Stomach smooth muscle (tissue), 2 donors: ENCODE data around the gene CSF3R.
"Not testable (repeated sequence)": the region's sequence is repeated elsewhere in the genome, so short reads cannot be mapped to it uniquely, and the experiment has no call there.

Source experiments
- H3K27ac ChIP-seq: one replicate; pipeline ENCODE4 v1.7.0; 2013; ENCODE audit warnings: mild to moderate bottlenecking, low read length, inconsistent platforms
- H3K27me3 ChIP-seq, 2 donors: one replicate each; pipeline ENCODE4 v1.7.0; 2013; ENCODE audit warnings: low read length in 2 of 2; ENCODE audit not compliant: insufficient read depth in 2 of 2, control insufficient read depth in 1 of 2
- H3K36me3 ChIP-seq, 2 donors: one replicate each; pipeline ENCODE4 v1.7.0; 2013; ENCODE audit warnings: low read length in 2 of 2; ENCODE audit not compliant: control insufficient read depth in 2 of 2, insufficient read depth in 2 of 2
- H3K4me1 ChIP-seq: one replicate; pipeline ENCODE4 v1.7.0; 2013; ENCODE audit warnings: low read length; ENCODE audit not compliant: control insufficient read depth, insufficient read depth
- H3K4me3 ChIP-seq, 2 donors: one replicate each; pipeline ENCODE4 v1.7.0; 2013; ENCODE audit warnings: low read length in 2 of 2
- H3K9ac ChIP-seq, 2 donors: one replicate each; pipeline ENCODE4 v1.7.0; 2013; ENCODE audit warnings: low read length in 2 of 2, mild to moderate bottlenecking in 1 of 2
- H3K9me3 ChIP-seq, 2 donors: one replicate each; pipeline ENCODE4 v1.7.0; 2013; ENCODE audit warnings: low read length in 2 of 2; ENCODE audit not compliant: control insufficient read depth in 2 of 2
- donor health status: healthy.
- donor health status: Pancreatic carcinoma.

CSF3R gene

GRCh38 chr1:36512842-36513241 lies 30.1 kb upstream of the CSF3R start:
- Histone ChIP-seq H3K9me3 (no peaks in the 10 kb centered on the region), H3K9ac (no peak overlapping the region), H3K36me3 (no peaks in the 10 kb centered on the region), H3K4me3 (no peak overlapping the region), H3K4me1 (no peaks in the 10 kb centered on the region), H3K27ac (no peak overlapping the region), H3K27me3 (peaks cover 2 to 11% of the 10 kb centered on the region in 2 donors)

GRCh38 chr1:36511804-36512798 lies 29.4 kb upstream of the CSF3R start:
- Histone ChIP-seq H3K9me3 (no peaks in the 10 kb centered on the region), H3K27ac (no peak overlapping the region), H3K4me1 (no peaks in the 10 kb centered on the region), H3K9ac (no peak overlapping the region), H3K27me3 (peaks cover 3 to 11% of the 10 kb centered on the region in 2 donors), H3K4me3 (no peak overlapping the region), H3K36me3 (no peaks in the 10 kb centered on the region)

- H3K4me3 ChIP-seq, H3K9ac ChIP-seq, H3K4me1 ChIP-seq, H3K9me3 ChIP-seq, H3K27ac ChIP-seq, H3K36me3 ChIP-seq: not testable (repeated sequence)
- peaks cover 3 to 11% of the 10 kb centered on the region in 2 donors for H3K27me3 ChIP-seq
Observed at GRCh38 chr1:36511220-36511619, 28.5 kb upstream of the CSF3R start.

DNA sequence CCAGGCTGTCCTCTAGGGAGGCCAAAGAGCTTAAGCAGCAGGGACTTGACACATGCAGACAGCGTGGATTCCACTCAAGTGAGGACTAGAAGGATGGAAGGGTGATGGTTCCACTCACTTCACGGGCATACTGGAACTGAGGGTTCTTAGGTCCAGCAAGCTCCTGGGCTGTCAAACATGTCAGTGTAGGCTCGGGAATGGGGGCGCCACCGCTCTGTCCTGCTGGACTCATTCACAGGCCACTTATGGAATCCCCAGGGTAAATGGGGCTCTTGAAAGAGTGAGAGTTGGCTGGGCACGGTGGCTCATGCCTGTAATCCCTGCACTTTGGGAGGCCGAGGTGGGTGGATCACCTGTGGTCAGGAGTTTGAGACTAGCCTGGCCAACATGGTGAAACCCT lies 27.7 kb upstream of the CSF3R start:
- Histone ChIP-seq H3K4me3 (no peak overlapping the region), H3K4me1 (no peaks in the 10 kb centered on the region), H3K36me3 (no peaks in the 10 kb centered on the region), H3K9ac (no peak overlapping the region), H3K9me3 (no peaks in the 10 kb centered on the region), H3K27me3 (peaks cover 3 to 11% of the 10 kb centered on the region in 2 donors), H3K27ac (no peak overlapping the region)

DNA sequence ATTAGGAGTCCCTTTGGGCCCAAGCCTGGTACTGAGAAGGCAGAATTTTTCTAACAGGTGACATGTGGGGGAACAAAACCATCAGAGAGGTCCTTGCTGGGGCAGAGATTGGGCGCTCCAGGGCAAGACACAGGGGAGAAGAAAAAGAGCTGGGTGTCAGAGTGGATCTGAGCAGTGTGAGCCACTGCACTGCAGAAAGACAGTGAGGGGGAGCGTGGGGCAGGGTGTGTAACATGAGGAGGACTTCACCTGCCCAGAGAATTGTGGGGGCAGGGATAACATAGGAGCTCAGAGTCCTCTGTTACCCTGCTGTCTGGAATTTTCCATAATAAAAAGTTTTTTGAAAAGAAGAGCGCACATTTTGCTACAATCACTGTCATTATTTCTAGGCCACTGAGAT lies 25.5 kb upstream of the CSF3R start:
- Histone ChIP-seq H3K9ac (no peak overlapping the region), H3K36me3 (no peaks in the 10 kb centered on the region), H3K27ac (no peak overlapping the region), H3K9me3 (no peaks in the 10 kb centered on the region), H3K4me3 (no peak overlapping the region), H3K27me3 (peaks cover 6 to 11% of the 10 kb centered on the region in 2 donors), H3K4me1 (no peaks in the 10 kb centered on the region)

GRCh38 chr1:36506276-36506920 lies 23.7 kb upstream of the CSF3R start:
- Histone ChIP-seq H3K27ac (no peak overlapping the region), H3K9me3 (no peaks in the 10 kb centered on the region), H3K4me1 (no peaks in the 10 kb centered on the region), H3K4me3 (no peak overlapping the region), H3K36me3 (no peaks in the 10 kb centered on the region), H3K27me3 (peaks cover 6 to 9% of the 10 kb centered on the region in 2 donors), H3K9ac (no peak overlapping the region)

GRCh38 chr1:36503733-36504132 lies 21.0 kb upstream of the CSF3R start:
- no peaks in the 10 kb centered on the region for H3K4me1 ChIP-seq
- no peaks in the 10 kb centered on the region for H3K36me3 ChIP-seq
- no peak overlapping the region for H3K9ac ChIP-seq
- H3K27ac ChIP-seq = no peak overlapping the region
- H3K27me3 ChIP-seq = peaks cover 4 to 6% of the 10 kb centered on the region in 2 donors
- no peak overlapping the region for H3K4me3 ChIP-seq
- H3K9me3 ChIP-seq = no peaks in the 10 kb centered on the region

- no peak overlapping the region for H3K9ac ChIP-seq
- no peaks in the 10 kb centered on the region for H3K4me1 ChIP-seq
- no peaks in the 10 kb centered on the region for H3K9me3 ChIP-seq
- no peak overlapping the region for H3K4me3 ChIP-seq
- H3K27me3 ChIP-seq = peaks cover 2 to 6% of the 10 kb centered on the region in 2 donors
- no peak overlapping the region for H3K27ac ChIP-seq
- H3K36me3 ChIP-seq = no peaks in the 10 kb centered on the region
Observed at GRCh38 chr1:36503159-36503558, 20.4 kb upstream of the CSF3R start.

- Histone ChIP-seq H3K9me3 (no peaks in the 10 kb centered on the region), H3K36me3 (no peaks in the 10 kb centered on the region), H3K9ac (no peak overlapping the region), H3K4me1 (no peaks in the 10 kb centered on the region), H3K4me3 (no peak overlapping the region), H3K27me3 (peaks cover under 1 to 3% of the 10 kb centered on the region in 2 donors), H3K27ac (no peak overlapping the region)
Observed at GRCh38 chr1:36502616-36503015, 19.9 kb upstream of the CSF3R start.

DNA sequence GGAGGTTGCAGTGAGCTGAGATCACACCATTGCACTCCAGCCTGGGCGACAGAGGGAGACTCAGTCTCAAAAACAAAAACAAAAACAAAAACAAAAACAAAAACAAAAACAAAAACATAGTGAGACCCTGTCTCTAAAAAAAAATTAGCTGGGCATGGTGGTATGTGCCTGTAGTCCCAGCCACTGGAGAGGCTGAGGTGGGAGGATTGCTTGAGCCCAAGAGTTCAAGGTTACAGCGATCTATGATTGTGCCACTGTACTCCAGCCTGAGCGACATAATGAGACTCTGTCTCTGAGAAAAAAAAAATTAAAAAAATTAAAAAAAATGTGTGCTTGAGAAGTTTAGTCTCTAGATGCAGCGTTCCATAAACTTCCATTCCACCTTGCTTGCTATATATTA lies 19.2 kb upstream of the CSF3R start:
- H3K4me3 ChIP-seq, H3K36me3 ChIP-seq, H3K27ac ChIP-seq, H3K9me3 ChIP-seq, H3K4me1 ChIP-seq, H3K27me3 ChIP-seq, H3K9ac ChIP-seq: not testable (repeated sequence)

GRCh38 chr1:36497207-36497606 lies 14.5 kb upstream of the CSF3R start:
- Histone ChIP-seq H3K4me1 (no peaks in the 10 kb centered on the region), H3K4me3 (no peak overlapping the region)

More at GRCh38 chr1:36497207-36497606, 14.5 kb upstream of the CSF3R start:
- Histone ChIP-seq H3K9me3 (no peaks in the 10 kb centered on the region), H3K27me3 (no peaks in the 10 kb centered on the region), H3K27ac (no peak overlapping the region), H3K9ac (no peak overlapping the region), H3K36me3 (no peaks in the 10 kb centered on the region)
